GM12878 (cell line): ENCODE data around the gene TNFAIP8L2. TPM values are rescaled to one million over a fixed set of nuclear protein-coding genes. Genes with fewer than 3 reads are reported as not detected.

Experiments
- BACH1 ChIP-seq: fragments of 450-650 bp; IDR thresholded peaks from 2 replicates; pipeline ENCODE4 v1.6.1; 2017; ENCODE audit warnings: mild to moderate bottlenecking, borderline replicate concordance
- BCL11A ChIP-seq: IDR thresholded peaks from 2 replicates; pipeline ENCODE4 v1.6.1; 2011; ENCODE audit warnings: low read depth, low read length
- BMI1 ChIP-seq: fragments of 450-650 bp; IDR thresholded peaks from 2 replicates; pipeline ENCODE4 v1.6.1; 2016; ENCODE audit warnings: mild to moderate bottlenecking, moderate library complexity, borderline replicate concordance
- CEBPZ ChIP-seq: fragments of 150-350 bp; IDR thresholded peaks from 2 replicates; pipeline ENCODE4 v1.6.1; 2016; ENCODE audit warnings: low read depth, low read length
- ESRRA ChIP-seq: IDR thresholded peaks from 2 replicates; pipeline ENCODE4 v1.6.1; 2012; ENCODE audit warnings: mild to moderate bottlenecking, low read length, improper control_type of control experiment
- HDGF ChIP-seq: fragments of 450-650 bp; IDR thresholded peaks from 2 replicates; pipeline ENCODE4 v1.6.1; 2016; ENCODE audit warnings: antibody characterized with exemption
- KLF5 ChIP-seq: fragments of 450-650 bp; IDR thresholded peaks from 2 replicates; pipeline ENCODE4 v1.6.1; 2014; ENCODE audit warnings: mild to moderate bottlenecking; ENCODE audit not compliant: partially characterized antibody
- MYC ChIP-seq: IDR thresholded peaks from 2 replicates; pipeline ENCODE4 v1.6.1; 2011; ENCODE audit warnings: mild to moderate bottlenecking, low read length, moderate library complexity, inconsistent platforms; ENCODE audit not compliant: insufficient read depth, insufficient replicate concordance, insufficient read length, severe bottlenecking
- POLR2A ChIP-seq: IDR thresholded peaks from 2 replicates; pipeline ENCODE4 v1.6.1; 2011; ENCODE audit warnings: low read depth, mild to moderate bottlenecking, low read length
- SMC3 ChIP-seq: IDR thresholded peaks from 2 replicates; pipeline ENCODE4 v1.6.1; 2011; ENCODE audit warnings: low read length, improper control_type of control experiment, borderline replicate concordance
- SRF ChIP-seq, 2 experiments: IDR thresholded peaks; 2 replicates each; pipeline ENCODE4 v1.6.1; 2011; ENCODE audit warnings: low read depth in 2 of 2, low read length in 2 of 2, mild to moderate bottlenecking in 1 of 2, moderate library complexity in 1 of 2
- STAT3 ChIP-seq: IDR thresholded peaks from 2 replicates; pipeline ENCODE4 v1.6.1; 2011; ENCODE audit warnings: low read depth, low read length, improper control_type of control experiment
- SUZ12 ChIP-seq: fragments of 200-600 bp; sonication (generic); IDR thresholded peaks from one replicate; pipeline ENCODE4 v1.6.1; 2018; ENCODE audit warnings: antibody characterized with exemption, mild to moderate bottlenecking; ENCODE audit not compliant: unreplicated experiment
- USF1 ChIP-seq: IDR thresholded peaks from 2 replicates; pipeline ENCODE4 v1.6.1; 2011; ENCODE audit warnings: borderline replicate concordance, low read depth, mild to moderate bottlenecking, moderate library complexity, mixed read lengths, low read length; ENCODE audit not compliant: insufficient read depth; ENCODE audit errors: extremely low read length
- ZNF217 ChIP-seq: fragments of 450-650 bp; IDR thresholded peaks from 2 replicates; pipeline ENCODE4 v1.6.1; 2017; ENCODE audit warnings: antibody characterized with exemption, mild to moderate bottlenecking
- ZNF384 ChIP-seq: IDR thresholded peaks from 2 replicates; pipeline ENCODE4 v1.6.1; 2012; ENCODE audit warnings: low read depth, mild to moderate bottlenecking, low read length, improper control_type of control experiment, borderline replicate concordance
- ZZZ3 ChIP-seq: IDR thresholded peaks from 2 replicates; pipeline ENCODE4 v1.6.1; 2011; ENCODE audit warnings: low read depth; ENCODE audit not compliant: control insufficient read depth, insufficient read length
- polyA plus RNA-seq, 11 experiments: library from polyadenylated mRNA; depleted of rRNA in 4 of 11; unstranded in 6 of 11; stranded (reverse) in 5 of 11; fragments of >200 nt; fragmentation: Nextera tagmentation in 4 of 11; fragmentation: Illumina TruSeq in 1 of 11; extraction: Ambion mirVana in 4 of 11; extraction: Trizol in 1 of 11; gene quantifications; 1 replicate in 1 of 11; 2 replicates in 10 of 11; pipeline versions ENCODE4 v1.2.1 to v1.2.3, GENCODE V29; 2011 to 2016; ENCODE audit warnings: inconsistent platforms in 2 of 11, missing spikeins in 2 of 11, low read depth in 1 of 11
- total RNA-seq, 4 experiments: library from RNA; depleted of rRNA in 3 of 4; stranded (reverse); fragments of >200 nt in 3 of 4; fragmentation: Illumina TruSeq in 1 of 4; extraction: Trizol in 1 of 4; gene quantifications; 2 replicates each; pipeline versions ENCODE4 v1.2.1 to v1.2.3, GENCODE V29; 2013 to 2021
- TF ChIP-seq, protein P1 (sequence below): fragments of 450-650 bp; IDR thresholded peaks from 2 replicates; pipeline ENCODE4 v1.6.1; 2016; ENCODE audit warnings: mild to moderate bottlenecking, moderate library complexity, borderline replicate concordance
- TF ChIP-seq, protein P2 (sequence below): IDR thresholded peaks from 2 replicates; pipeline ENCODE4 v1.6.1; 2012; ENCODE audit warnings: mild to moderate bottlenecking, low read depth, low read length

TNFAIP8L2 gene
- total and polyA plus RNA-seq, 10 of the 15 experiments (the other 5 are each of a cell fraction or from before 2014, with no cell fraction given), result 5.4 to 26.3 (median 14.2) TPM

- TF ChIP-seq ESRRA (no peak), HDGF (no peak), BMI1 (no peak), SMC3 (peak; percentile 64; the same call in 1 of the 2 replicates), MYC (no peak), SRF (IDR thresholded peaks at IDR 0.05; ENCODE audit: low read depth in 2 of 2, low read length in 2 of 2) (no peak), USF1 (no peak), POLR2A (no peak), BCL11A (no peak), BACH1 (no peak), CEBPZ (no peak), ZNF217 (no peak), SUZ12 (no peak), STAT3 (no peak), ZNF384 (peak; percentile 94), KLF5 (no peak), ZZZ3 (no peak)
- TF ChIP-seq, protein P1, sequence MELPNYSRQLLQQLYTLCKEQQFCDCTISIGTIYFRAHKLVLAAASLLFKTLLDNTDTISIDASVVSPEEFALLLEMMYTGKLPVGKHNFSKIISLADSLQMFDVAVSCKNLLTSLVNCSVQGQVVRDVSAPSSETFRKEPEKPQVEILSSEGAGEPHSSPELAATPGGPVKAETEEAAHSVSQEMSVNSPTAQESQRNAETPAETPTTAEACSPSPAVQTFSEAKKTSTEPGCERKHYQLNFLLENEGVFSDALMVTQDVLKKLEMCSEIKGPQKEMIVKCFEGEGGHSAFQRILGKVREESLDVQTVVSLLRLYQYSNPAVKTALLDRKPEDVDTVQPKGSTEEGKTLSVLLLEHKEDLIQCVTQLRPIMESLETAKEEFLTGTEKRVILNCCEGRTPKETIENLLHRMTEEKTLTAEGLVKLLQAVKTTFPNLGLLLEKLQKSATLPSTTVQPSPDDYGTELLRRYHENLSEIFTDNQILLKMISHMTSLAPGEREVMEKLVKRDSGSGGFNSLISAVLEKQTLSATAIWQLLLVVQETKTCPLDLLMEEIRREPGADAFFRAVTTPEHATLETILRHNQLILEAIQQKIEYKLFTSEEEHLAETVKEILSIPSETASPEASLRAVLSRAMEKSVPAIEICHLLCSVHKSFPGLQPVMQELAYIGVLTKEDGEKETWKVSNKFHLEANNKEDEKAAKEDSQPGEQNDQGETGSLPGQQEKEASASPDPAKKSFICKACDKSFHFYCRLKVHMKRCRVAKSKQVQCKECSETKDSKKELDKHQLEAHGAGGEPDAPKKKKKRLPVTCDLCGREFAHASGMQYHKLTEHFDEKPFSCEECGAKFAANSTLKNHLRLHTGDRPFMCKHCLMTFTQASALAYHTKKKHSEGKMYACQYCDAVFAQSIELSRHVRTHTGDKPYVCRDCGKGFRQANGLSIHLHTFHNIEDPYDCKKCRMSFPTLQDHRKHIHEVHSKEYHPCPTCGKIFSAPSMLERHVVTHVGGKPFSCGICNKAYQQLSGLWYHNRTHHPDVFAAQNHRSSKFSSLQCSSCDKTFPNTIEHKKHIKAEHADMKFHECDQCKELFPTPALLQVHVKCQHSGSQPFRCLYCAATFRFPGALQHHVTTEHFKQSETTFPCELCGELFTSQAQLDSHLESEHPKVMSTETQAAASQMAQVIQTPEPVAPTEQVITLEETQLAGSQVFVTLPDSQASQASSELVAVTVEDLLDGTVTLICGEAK, result no peak
- TF ChIP-seq, protein P2, sequence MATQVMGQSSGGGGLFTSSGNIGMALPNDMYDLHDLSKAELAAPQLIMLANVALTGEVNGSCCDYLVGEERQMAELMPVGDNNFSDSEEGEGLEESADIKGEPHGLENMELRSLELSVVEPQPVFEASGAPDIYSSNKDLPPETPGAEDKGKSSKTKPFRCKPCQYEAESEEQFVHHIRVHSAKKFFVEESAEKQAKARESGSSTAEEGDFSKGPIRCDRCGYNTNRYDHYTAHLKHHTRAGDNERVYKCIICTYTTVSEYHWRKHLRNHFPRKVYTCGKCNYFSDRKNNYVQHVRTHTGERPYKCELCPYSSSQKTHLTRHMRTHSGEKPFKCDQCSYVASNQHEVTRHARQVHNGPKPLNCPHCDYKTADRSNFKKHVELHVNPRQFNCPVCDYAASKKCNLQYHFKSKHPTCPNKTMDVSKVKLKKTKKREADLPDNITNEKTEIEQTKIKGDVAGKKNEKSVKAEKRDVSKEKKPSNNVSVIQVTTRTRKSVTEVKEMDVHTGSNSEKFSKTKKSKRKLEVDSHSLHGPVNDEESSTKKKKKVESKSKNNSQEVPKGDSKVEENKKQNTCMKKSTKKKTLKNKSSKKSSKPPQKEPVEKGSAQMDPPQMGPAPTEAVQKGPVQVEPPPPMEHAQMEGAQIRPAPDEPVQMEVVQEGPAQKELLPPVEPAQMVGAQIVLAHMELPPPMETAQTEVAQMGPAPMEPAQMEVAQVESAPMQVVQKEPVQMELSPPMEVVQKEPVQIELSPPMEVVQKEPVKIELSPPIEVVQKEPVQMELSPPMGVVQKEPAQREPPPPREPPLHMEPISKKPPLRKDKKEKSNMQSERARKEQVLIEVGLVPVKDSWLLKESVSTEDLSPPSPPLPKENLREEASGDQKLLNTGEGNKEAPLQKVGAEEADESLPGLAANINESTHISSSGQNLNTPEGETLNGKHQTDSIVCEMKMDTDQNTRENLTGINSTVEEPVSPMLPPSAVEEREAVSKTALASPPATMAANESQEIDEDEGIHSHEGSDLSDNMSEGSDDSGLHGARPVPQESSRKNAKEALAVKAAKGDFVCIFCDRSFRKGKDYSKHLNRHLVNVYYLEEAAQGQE, result no peak
Measured at GRCh38 chr1:151196292-151196800, 39.9 kb downstream of the TNFAIP8L2 start (continued).
